ENCODE data around the gene SAMD3.

DNA sequence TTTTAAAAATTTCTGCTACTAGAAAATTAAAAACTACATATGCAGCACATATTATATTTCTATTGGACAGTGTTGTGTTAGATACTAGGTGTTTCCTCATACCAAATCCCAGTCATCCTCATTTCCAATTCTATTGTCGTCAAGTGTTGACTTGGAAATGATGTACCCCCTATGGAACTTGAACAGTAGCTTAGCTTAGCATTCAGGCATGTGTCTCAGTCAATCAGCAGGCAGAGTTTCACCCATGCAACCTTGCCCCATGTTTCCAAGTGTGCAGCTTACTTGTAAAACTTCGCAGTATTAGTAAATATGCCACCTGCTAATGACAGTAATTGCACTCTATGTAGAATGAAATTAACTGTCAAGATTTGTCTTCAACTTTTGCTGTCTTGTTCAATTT is 59.5 kb downstream of the SAMD3 start:
- TF ChIP-seq GATA3 (IDR thresholded peaks at IDR 0.05; ENCODE audit: low read depth, low read length) (no peak), GATA2 (IDR thresholded peaks at IDR 0.05; ENCODE audit: low read depth, low read length) (no peak)
